NK-92 (cell line): ENCODE data around the gene TEKT5.
"Not testable (repeated sequence)": the region's sequence is repeated elsewhere in the genome, so short reads cannot be mapped to it uniquely, and the experiment has no call there.

Experiments
- DNase-seq: peaks from one replicate; lab custom pipeline; 2025; ENCODE audit not compliant: unreplicated experiment; lab: John Stamatoyannopoulos, UW

The TEKT5 gene

DNA sequence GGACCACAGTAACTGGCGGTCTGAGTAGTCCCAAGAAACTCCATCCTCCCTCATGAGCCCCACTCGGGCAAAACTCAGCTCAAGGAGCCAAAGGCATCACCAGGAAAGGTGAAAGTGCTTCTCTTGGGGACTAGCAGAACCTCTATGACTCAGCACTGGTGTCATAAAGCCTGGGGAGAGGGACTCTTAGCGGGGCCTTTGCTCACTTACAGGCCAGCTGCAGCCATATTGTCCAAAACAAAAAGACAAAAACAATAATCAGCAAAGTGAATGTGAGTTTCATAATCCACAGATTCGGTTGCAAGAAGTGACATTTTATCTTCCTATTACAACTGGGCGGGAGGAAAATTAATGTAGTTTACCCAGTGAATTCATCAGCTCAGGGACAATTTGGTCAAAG lies at the start of gene TEKT5:
Gene TEKT5 (minus strand): TSS at position 101 of the 400 bp plus-strand sequence. CDS start 57 bp downstream, at position 44.
- DNase-seq: no peak

DNA sequence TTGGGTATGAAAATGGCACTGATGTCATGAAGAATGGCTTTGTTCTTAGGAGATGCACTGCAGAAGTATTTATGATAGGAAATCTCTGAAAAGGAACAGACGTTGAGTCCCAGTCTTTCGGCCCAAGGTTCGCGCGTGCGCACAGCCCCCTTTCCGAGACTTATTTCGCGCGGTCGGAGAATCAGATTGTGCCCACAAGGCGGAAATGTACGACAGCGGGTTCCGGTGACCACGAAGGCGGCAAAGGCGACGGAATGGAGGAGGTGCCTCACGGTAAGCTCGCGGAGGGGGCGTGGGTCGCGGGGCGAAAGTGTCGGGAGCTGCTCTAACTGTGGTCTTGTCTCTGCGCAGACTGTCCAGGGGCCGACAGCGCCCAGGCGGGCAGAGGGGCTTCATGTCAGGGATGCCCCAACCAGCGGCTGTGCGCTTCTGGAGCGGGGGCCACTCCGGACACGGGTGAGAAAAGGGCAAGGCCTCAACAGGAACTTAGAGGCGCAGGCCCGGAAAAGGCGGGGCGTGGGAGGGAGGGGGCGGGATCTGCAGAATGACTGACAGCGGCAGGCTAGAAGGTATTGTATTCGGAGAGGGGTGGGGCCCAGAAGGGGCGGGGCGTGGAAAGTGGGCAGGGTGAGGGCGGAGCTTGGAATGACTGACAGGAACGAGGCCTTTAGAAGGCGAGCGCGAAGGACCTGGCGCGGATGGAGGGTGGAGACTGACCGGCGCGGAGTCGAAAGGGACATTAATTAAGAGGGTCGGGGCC lies 49.1 kb upstream of the TEKT5 start, which contains the start of gene NUBP1:
Gene NUBP1 (plus strand): TSS at position 233 of the 760 bp plus-strand sequence. CDS start 22 bp downstream, at position 255.
- peak; percentile 97 for DNase-seq

DNA sequence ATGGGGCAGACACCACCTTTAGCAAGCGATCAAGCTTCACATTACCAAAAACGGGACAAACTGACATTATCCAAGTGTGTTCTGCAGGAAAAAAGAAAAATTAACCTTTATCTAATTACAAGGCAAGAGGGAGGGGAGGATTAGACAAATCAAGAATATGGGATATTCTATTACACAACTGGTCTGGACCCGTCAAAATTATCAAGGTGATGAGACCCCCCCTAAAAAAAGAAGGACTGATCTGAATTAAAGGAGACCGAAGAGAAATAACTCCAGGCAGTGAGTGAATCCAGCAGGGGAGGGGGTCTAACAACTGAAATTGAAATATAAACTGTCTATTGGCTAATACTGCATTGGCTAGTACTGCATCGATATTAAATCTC lies 48.5 kb upstream of the TEKT5 start:
- DNase-seq: no peak

- DNase-seq: no peak
Observed at GRCh38 chr16:10741844-10742243, 47.1 kb upstream of the TEKT5 start.

DNA sequence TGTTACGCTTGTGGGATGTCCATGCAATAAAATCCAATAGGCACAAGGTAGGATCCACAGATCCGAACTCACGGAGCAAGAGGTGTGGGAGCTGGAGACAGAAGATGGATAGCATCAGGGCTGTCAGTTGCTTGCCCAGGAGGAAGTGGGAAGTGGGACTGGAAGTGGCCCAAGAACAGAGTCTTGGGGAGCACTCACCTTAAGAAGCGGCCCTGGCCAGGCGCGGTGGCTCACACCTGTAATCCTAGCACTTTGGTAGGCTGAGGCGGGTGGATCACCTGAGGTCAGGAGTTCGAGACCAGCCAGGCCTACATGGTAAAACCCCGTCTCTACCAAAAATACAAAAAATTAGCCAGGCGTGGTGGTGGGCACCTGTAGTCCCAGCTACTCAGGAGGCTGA lies 46.5 kb upstream of the TEKT5 start:
- not testable (repeated sequence) for DNase-seq

DNA sequence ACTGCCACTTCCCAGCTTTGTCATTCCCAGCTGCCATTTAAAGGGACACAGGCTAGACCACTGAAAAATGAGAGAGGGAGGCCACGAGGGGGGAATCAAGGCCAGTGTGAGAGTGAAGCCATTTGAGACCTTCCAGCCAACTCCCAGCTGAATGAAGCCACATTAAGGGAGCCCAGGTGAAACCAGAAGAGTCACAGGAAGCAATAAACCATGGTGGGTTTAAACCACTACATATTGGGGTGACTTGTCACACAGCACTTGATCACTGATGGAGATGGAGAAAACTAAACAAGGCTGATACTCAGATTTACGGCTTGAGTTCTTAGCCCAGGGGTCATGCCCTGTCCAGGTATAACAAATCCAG lies 46.1 kb upstream of the TEKT5 start:
- DNase-seq: no peak

- no peak for DNase-seq
Observed at GRCh38 chr16:10740000-10740844, 45.5 kb upstream of the TEKT5 start.

DNA sequence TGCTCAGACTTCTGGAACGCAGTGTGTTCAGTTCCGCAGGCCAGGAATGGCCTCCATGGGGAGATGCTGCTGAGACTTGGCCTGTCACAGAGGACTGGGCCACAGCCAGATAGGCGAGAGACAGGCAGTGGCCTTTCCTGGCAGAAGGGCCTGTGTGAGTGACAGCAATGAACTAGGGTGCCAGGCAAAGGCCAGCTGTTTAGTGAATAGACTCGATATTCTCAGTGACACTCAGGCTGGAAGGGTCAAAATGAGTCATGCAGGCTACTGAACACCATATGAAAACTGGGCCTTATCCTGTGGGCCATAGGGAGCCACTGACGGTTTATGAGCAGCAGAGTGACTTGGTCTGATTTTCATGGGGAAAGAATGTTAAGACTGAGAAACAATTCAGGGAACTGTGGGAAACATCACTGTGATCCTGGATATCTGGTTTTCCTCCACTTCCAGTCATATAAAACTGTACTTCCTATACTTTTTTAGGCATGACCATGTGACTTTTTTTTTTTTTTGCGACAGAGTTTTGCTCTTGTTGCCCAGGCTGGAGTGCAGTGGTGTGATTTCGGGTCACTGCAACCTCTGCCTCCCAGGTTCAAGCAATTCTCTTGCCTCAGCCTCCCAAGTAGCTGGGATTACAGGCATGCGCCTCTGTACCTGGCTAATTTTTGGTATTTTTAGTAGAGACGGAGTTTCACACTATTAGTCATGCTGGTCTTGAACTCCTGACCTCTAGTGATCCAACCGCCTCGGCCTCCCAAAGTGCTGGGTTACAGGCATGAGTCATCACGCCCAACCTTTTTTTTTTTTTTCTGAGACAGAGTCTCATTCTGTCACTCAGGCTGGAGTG lies 43.7 kb upstream of the TEKT5 start:
- DNase-seq: no peak

- DNase-seq: no peak
Observed at GRCh38 chr16:10737068-10737625, 42.4 kb upstream of the TEKT5 start.

DNA sequence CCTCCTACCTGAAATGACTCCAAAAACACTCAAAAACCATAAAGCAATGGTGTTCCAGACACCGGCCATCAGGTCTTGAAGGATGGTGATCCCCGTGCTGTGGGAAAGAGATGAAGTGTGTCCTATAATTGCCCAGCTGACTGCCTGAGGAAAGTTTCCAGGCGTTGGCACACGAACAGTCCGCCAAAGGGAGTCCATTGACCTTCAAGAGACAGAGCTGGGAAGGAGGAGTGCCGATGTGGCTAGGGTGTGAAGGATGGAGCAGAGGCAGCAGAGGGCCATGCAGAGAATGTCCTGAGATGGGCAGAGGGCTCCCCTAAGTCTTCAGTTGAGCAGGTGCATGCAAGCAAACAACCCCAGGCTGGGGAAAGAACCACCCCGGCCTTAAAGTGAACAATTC lies 37.1 kb upstream of the TEKT5 start:
- no peak for DNase-seq

DNA sequence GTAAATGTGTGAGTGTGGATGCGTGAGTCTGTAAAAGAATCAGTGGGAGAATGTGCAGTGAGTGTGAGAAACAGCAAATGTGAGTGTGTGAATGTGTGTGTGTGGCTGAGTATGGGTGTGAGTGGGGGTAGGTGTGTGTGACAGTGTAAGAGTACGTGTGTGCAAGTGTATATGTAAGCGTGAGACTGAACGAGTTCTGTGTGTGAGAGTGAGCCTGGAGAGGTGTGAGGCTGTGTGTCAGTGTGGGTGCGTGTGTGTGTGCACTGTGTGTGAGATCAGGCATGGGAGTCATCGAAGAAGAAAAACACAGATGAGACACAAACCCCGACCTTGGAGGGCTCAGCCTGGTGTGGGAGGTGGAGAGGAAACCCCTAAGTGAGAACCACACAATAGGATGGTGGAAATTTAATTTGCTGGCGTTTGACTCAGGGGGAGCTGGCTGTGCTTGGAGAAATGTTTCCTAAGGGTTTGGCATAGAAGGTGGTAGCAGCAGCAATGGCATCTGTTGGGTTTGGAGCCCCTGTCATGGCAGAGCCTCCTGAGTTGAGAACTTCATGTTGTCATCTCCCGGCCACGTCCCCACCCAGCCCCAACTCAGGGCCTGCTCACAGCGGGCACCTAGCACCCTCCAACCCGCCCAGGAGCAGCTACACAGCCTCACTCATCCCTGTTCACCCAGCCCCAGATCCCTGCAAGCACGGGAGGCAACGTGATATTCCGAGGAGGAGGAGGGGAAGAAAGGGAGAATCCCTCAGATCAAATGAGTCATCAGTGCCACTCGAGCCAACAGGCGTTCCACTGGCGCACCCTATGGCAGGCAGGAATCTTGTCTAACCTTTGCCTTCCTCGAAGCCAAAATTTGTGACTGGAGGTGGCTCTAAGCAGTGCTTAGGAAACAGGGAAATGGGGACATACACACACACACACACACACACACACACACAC lies 34.6 kb upstream of the TEKT5 start:
- DNase-seq: no peak

DNA sequence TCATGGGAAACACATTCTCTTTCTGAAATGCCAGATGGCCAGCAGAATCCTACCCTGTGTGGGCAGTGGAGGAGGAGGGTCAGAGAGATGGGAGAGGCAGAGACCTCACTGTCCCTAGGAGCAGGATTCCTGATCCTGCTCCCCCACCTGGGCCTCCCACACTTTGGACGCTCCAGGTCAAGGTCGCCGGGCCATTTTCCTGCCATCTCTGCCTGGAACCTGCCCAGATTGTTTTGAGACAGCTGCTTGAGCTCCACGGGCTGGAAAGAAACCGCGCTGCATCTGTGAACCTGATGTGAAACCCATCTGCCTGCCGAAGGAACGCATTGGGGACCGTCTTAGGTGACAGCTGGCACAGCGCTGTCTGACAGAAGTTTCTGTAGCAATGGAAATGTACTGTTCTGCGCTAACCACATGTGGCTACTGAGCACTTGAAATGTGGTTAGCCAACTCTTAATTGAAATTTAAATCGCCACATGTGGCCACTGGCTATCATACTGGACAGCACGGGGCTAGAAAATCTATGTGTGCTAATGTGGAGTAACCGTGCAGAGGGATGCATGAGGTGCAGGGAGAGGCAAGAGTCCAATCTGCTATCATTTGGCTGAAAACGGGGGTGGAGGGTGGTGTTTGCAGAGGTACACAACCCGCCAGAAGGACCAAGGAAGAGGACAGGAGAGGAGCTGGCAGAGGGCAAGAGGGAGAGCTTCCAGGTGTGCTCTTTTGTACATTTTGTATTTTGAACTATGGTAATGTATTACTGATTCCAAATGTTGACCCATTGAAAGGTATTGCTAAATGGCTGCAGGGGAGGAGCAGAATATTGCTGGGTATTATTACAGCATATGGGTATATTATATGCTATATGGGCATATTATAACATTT lies 33.5 kb upstream of the TEKT5 start:
- DNase-seq: no peak

GRCh38 chr16:10708969-10709368 lies 14.2 kb upstream of the TEKT5 start:
- no peak for DNase-seq

GRCh38 chr16:10699756-10700155 lies 5.0 kb upstream of the TEKT5 start:
- no peak for DNase-seq

DNA sequence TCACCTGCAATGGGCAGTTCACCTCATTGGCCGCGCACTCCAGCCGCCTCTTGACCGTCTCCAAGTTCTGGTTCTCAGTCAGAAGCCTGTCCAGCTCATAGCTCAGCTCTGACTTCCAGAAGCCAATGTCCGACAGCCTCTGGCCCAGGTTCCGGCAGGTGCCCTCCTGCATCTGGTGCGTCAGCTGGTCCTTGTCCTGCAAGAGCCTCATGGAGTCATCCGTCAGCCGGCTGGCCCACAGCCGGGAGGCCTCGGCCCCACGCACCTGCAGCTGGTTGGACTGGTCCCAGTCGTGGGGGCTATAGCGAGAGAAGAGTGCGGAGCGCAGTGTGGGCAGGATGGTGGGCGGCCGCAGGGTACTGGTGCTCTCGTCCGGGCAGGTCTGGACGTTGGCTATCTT lies 424 bp downstream of the TEKT5 start:
- DNase-seq: no peak

DNA sequence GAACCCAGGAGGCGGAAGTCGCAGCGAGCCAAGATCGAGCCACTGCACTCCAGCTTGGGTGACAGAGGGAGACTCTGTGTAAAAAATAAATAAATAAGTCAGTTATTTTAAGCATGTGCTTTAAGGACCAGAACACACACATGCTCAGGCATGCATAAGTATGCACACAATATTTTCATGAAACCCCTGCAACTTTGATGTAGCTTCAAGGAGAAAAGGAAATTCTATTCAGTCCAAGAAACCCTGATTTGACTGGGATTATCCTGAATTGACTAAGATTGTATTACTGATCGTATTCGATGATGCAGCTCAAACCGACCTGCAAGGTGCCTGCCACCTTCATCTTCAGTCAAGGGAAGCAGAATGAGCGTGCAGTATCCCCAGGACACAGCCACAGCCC lies 841 bp downstream of the TEKT5 start:
- no peak for DNase-seq

- no peak for DNase-seq
Observed at GRCh38 chr16:10692470-10692869, 2.3 kb downstream of the TEKT5 start.

- no peak for DNase-seq
Observed at GRCh38 chr16:10688726-10689125, 6.0 kb downstream of the TEKT5 start.

DNA sequence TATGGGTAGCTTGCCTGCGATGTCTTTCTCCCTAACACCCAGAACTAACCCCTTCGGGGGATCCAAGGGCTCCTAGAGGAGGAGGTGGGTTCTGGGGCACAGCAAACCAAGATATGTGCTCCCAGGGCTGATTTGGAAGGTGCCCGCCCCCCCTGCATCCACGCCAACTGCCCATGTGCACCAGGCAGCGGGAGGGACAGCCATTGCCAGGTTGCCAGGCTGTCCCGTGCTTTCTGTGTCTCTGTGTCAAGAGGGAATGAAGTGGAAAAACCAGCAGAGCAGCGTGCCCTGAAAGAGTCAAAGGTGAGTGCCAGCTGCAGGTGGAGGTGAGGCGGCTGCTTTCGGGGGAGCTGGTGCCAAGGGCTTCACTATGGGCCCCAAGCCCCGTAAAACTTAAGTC lies 6.4 kb downstream of the TEKT5 start:
- DNase-seq: no peak
